WTC11 (cell line): ENCODE measurements around the gene SLC38A8. TPM values are rescaled to one million over a fixed set of nuclear protein-coding genes. Genes with fewer than 3 reads are reported as not detected.

Source experiments
- ATAC-seq: fragments of 200-7000 bp; cut with Tn5 transposase; 2 replicates; pipeline ENCODE4 v1.10.0; 2021; ENCODE audit warnings: mild to moderate bottlenecking, moderate library complexity
- CTCF ChIA-PET: fragments of 300-600 bp; sonication (Branson Sonifier 250); formaldehyde crosslinking; loops from one replicate; lab custom pipeline; 2021; ENCODE audit warnings: antibody characterized with exemption; lab: Charles Lee
- POLR2A ChIA-PET: fragments of 350-600 bp; sonication (Branson Sonifier 250); formaldehyde crosslinking; loops from one replicate; lab custom pipeline; 2021; ENCODE audit warnings: antibody characterized with exemption; lab: Charles Lee
- DNase-seq: peaks from one replicate; pipeline ENCODE4 v3.0.0; 2021; ENCODE audit warnings: low spot score
- H3K27ac Mint-ChIP-seq: 2 replicates; pipeline ENCODE4 v1.8.0; 2021; ENCODE audit warnings: mixed read lengths
- H3K27me3 Mint-ChIP-seq: 2 replicates; pipeline ENCODE4 v1.8.0; 2021; ENCODE audit warnings: low read depth, mild to moderate bottlenecking, moderate library complexity, mixed read lengths
- H3K36me3 Mint-ChIP-seq: 2 replicates; pipeline ENCODE4 v1.8.0; 2021; ENCODE audit warnings: mixed read lengths
- H3K4me1 Mint-ChIP-seq: 2 replicates; pipeline ENCODE4 v1.8.0; 2022; ENCODE audit warnings: mixed read lengths
- H3K4me3 Mint-ChIP-seq: 2 replicates; pipeline ENCODE4 v1.8.0; 2021; ENCODE audit warnings: mild to moderate bottlenecking, moderate library complexity, mixed read lengths
- H3K9me3 Mint-ChIP-seq: 2 replicates; pipeline ENCODE4 v1.8.0; 2021; ENCODE audit warnings: mixed read lengths
- AR ChIP-seq: fragments of 250-450 bp; sonication (Bioruptor Pico); IDR thresholded peaks from 2 replicates; pipeline ENCODE4 v1.9.0; 2021; ENCODE audit warnings: mild to moderate bottlenecking
- CREM ChIP-seq: sonication (generic); formaldehyde crosslinking; IDR thresholded peaks from 2 replicates; pipeline ENCODE4 v1.8.1; 2022; ENCODE audit warnings: mild to moderate bottlenecking, missing genetic modification reagents, moderate library complexity
- ERG ChIP-seq: fragments of 250-450 bp; sonication (Bioruptor Pico); IDR thresholded peaks from 2 replicates; pipeline ENCODE4 v1.8.0; 2021; ENCODE audit warnings: mild to moderate bottlenecking
- ESRRA ChIP-seq: sonication (generic); formaldehyde crosslinking; IDR thresholded peaks from 2 replicates; pipeline ENCODE4 v1.8.1; 2022; ENCODE audit warnings: mild to moderate bottlenecking, missing genetic modification reagents, borderline replicate concordance
- FOXJ3 ChIP-seq: sonication (generic); formaldehyde crosslinking; IDR thresholded peaks from 2 replicates; pipeline ENCODE4 v1.9.0; 2021; ENCODE audit warnings: missing genetic modification reagents, mild to moderate bottlenecking, borderline replicate concordance
- FOXK1 ChIP-seq: sonication (generic); formaldehyde crosslinking; IDR thresholded peaks from 2 replicates; pipeline ENCODE4 v1.8.0; 2022; ENCODE audit warnings: mild to moderate bottlenecking, moderate library complexity, missing genetic modification reagents
- HMGA2 ChIP-seq: fragments of 250-450 bp; sonication (Bioruptor Pico); IDR thresholded peaks from 2 replicates; pipeline ENCODE4 v1.4.0; 2021; ENCODE audit warnings: mild to moderate bottlenecking, moderate library complexity
- HMGXB4 ChIP-seq: sonication (generic); formaldehyde crosslinking; IDR thresholded peaks from 2 replicates; pipeline ENCODE4 v1.8.1; 2023; ENCODE audit warnings: mild to moderate bottlenecking, moderate library complexity, missing genetic modification reagents
- IRF2 ChIP-seq: sonication (generic); formaldehyde crosslinking; IDR thresholded peaks from 2 replicates; pipeline ENCODE4 v1.8.0; 2022; ENCODE audit warnings: low read depth, missing genetic modification reagents, borderline replicate concordance
- NR2C2 ChIP-seq: sonication (generic); formaldehyde crosslinking; IDR thresholded peaks from 2 replicates; pipeline ENCODE4 v1.8.0; 2022; ENCODE audit warnings: mild to moderate bottlenecking, missing genetic modification reagents
- ZBTB43 ChIP-seq: sonication (generic); formaldehyde crosslinking; IDR thresholded peaks from 2 replicates; pipeline ENCODE4 v1.8.1; 2023; ENCODE audit warnings: mild to moderate bottlenecking, missing genetic modification reagents
- ZNF121 ChIP-seq: sonication (generic); formaldehyde crosslinking; IDR thresholded peaks from 2 replicates; pipeline ENCODE4 v1.8.0; 2023; ENCODE audit warnings: missing genetic modification reagents
- ZNF281 ChIP-seq: sonication (generic); formaldehyde crosslinking; IDR thresholded peaks from 2 replicates; pipeline ENCODE4 v1.8.0; 2023; ENCODE audit warnings: mild to moderate bottlenecking, missing genetic modification reagents
- ZNF425 ChIP-seq: fragments of 250-450 bp; sonication (Bioruptor Pico); conservative IDR thresholded peaks from 2 replicates; pipeline ENCODE4 v1.9.0; 2021; ENCODE audit warnings: mild to moderate bottlenecking
- total RNA-seq: library from RNA; stranded (reverse); gene quantifications from 3 replicates; pipeline ENCODE4 v1.2.3, GENCODE V29; 2021

SLC38A8 gene
- total RNA-seq, 1 experiment from 2014 or later = not detected

GRCh38 chr16:84056933-84057332 is 14.3 kb upstream of the SLC38A8 start:
- H3K27ac Mint-ChIP-seq = no peak overlapping the region
- ChIA-PET CTCF (interaction anchor here (0.9 to 1.3 kb wide), 3 partner anchors 10 to 100 kb away, joined by 3 to 7 read pairs (median 3); no protein-coding TSS in a partner anchor), POLR2A (no interaction called here)
- no peaks in the 10 kb centered on the region for H3K4me1 Mint-ChIP-seq
- ATAC-seq (no peak), DNase-seq (no peak)
- peaks cover 62% of the 10 kb centered on the region for H3K36me3 Mint-ChIP-seq
- no peak overlapping the region for H3K4me3 Mint-ChIP-seq
- no peaks in the 10 kb centered on the region for H3K9me3 Mint-ChIP-seq
- no peaks in the 10 kb centered on the region for H3K27me3 Mint-ChIP-seq
- TF ChIP-seq ZNF121 (CRISPR knock-in tag) (no peak), ERG (no peak), FOXK1 (CRISPR knock-in tag) (no peak), ZBTB43 (CRISPR knock-in tag) (no peak), FOXJ3 (no peak), CREM (no peak), ESRRA (CRISPR knock-in tag) (no peak), ZNF281 (no peak), ZNF425 (CRISPR knock-in tag) (no peak), HMGXB4 (CRISPR knock-in tag) (no peak), HMGA2 (no peak), IRF2 (no peak), AR (CRISPR knock-in tag) (no peak), NR2C2 (CRISPR knock-in tag) (no peak)
- TF ChIP-seq, all 79 proteins: peak for 0
